GM11168 (cell line): Measurements from ENCODE around the gene LMCD1.

Source experiments
- in situ Hi-C: fragments of 300-500 bp; cut with MboI; formaldehyde crosslinking; loops from one replicate; pipeline ENCODE4 v1.12.0; 2022; ENCODE audit warnings: low sequenced_read_pairs; ENCODE audit not compliant: unreplicated experiment

LMCD1 gene

GRCh38 chr3:8607234-8608040 lies 105.8 kb downstream of the LMCD1 start:
- in situ Hi-C loops = no loop called here

GRCh38 chr3:8608041-8608790 lies 106.6 kb downstream of the LMCD1 start:
- in situ Hi-C loops = no loop called here

- in situ Hi-C loops = no loop called here
Measured at GRCh38 chr3:8608791-8609467, 107.3 kb downstream of the LMCD1 start.

GRCh38 chr3:8610951-8611350 lies 109.3 kb downstream of the LMCD1 start:
- in situ Hi-C loops = no loop called here

GRCh38 chr3:8617921-8618320 lies 116.3 kb downstream of the LMCD1 start:
- in situ Hi-C loops = no loop called here

- in situ Hi-C loops = no loop called here
Measured at GRCh38 chr3:8618950-8619349, 117.3 kb downstream of the LMCD1 start.

GRCh38 chr3:8619548-8619947 lies 117.9 kb downstream of the LMCD1 start:
- in situ Hi-C loops = no loop called here

GRCh38 chr3:8621141-8621540 lies 119.5 kb downstream of the LMCD1 start:
- in situ Hi-C loops = loop anchor here (10.0 kb wide), 1 partner anchor 176 kb away; no protein-coding TSS in a partner anchor

GRCh38 chr3:8621872-8622271 lies 120.2 kb downstream of the LMCD1 start:
- in situ Hi-C loops = loop anchor here (10.0 kb wide), 1 partner anchor 177 kb away; no protein-coding TSS in a partner anchor

- in situ Hi-C loops = loop anchor here (10.0 kb wide), 1 partner anchor 178 kb away; no protein-coding TSS in a partner anchor
Measured at GRCh38 chr3:8622873-8623691, 121.5 kb downstream of the LMCD1 start.

GRCh38 chr3:8623741-8624140 lies 122.1 kb downstream of the LMCD1 start:
- in situ Hi-C loops = loop anchor here (10.0 kb wide), 1 partner anchor 179 kb away; no protein-coding TSS in a partner anchor
